Activated CD8-positive, alpha-beta memory T cell treated with anti-CD3 and anti-CD28 coated beads, Interleukin-2, amount 50 U/mL, for 1 hour (primary cell): ENCODE measurements around the gene ADCY7.
"Not testable (repeated sequence)": the region's sequence is repeated elsewhere in the genome, so short reads cannot be mapped to it uniquely, and the experiment has no call there.

Source experiments
- DNase-seq: peaks from one replicate; pipeline ENCODE4 v3.0.0-alpha.2; 2020; ENCODE audit errors: extremely low read depth

ADCY7 gene

GRCh38 chr16:50266337-50267091, at the start of gene ADCY7:
ADCY7 (plus strand) TSS chr16:50266551; CDS start chr16:50288180, 21,629 bp downstream.
- peak; percentile 74 for DNase-seq

DNA sequence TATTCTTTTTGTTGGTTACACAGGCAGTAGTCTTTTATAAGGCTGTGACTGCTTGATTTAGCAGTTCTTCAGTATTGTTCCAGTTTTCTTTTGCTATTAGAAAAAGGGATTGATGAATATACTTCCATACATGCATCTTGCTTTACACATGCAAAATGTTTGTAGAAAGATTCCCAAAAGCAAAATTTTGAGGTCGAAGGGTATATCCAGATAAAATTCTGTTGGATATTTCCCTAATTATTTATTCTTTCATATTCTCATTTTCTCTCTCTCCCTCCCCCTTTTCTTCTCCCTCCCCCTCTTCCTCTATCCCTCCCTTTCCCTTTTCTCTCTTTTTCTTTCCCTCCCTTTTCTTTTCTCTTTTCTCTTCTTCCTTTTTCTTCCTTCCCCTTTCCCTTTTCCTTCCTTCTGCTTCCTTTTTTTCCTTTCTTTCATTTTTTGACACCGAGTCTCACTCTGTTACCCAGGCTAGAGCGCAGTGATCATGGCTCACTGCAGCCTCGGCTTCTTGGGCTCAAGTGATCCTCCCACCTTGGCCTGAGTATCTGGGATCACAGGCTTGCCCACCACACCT, 46.9 kb upstream of the ADCY7 start:
- DNase-seq = no peak

DNA sequence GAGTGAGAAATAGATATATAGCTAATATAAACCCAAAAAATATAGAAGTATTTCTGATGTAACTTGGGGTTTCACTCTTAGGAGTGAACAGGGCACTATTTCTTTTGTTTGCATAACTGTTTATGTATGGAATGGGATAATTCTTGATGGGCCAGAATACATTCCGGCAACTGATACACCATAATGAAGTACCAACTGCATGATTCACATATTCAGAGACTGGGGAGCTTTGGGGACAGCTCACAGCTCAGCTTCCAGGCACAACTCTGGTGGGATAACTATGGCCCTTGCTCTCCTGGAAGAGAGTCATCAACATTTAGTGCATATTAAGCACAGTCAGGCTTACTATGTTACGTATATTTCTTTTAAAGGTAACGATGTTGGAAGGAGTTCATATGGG, 42.1 kb upstream of the ADCY7 start:
- no peak for DNase-seq

DNA sequence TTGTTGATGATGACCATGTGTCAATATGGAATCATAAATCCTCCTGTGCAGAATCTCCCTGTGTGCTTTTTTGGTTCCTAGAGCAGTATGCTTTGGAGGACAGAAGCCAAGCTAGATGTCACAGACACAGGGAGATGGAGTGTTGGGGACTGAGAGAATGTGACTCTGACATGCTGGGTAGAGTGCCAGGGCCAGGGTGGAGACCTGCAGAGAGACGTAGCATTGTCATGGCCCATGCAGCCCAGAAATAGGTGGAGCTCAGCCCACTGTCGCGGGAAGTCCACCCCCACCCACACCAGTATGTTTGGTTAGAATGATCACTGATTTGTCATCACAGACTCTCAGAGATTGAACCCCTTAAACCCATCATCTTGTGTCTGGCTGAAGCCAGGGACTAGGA, 39.2 kb upstream of the ADCY7 start:
- no peak for DNase-seq

GRCh38 chr16:50227665-50228064, 38.7 kb upstream of the ADCY7 start:
- DNase-seq = no peak

- DNase-seq = no peak
Observed at GRCh38 chr16:50228364-50228868, 37.9 kb upstream of the ADCY7 start.

DNA sequence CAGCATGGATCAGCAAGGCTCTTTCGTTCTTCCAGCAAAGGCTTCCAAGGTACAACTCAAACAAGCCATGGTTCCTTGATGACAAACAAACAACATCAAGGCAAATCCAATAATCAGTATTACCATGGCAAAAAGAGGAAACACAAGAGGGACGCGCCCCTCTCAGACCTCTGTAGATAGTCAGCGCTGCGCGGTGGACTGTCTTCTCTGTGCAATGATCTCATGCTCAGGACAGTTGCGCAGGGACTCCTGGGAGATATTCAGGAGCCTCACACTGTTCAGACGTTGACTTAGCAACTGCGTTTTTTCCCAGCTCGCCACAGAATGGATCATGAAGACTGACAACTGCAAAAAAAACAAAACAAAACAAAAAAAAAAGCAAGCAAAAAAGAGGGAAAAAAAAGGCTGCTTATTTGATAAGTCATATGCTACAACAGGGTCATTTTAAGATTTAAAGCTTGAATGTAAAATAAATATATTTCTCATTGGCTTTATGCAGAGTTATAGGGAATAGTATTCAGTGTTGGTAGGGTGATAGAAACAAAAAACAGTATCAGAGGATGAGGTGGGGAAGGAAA, 37.1 kb upstream of the ADCY7 start:
- DNase-seq = no peak

DNA sequence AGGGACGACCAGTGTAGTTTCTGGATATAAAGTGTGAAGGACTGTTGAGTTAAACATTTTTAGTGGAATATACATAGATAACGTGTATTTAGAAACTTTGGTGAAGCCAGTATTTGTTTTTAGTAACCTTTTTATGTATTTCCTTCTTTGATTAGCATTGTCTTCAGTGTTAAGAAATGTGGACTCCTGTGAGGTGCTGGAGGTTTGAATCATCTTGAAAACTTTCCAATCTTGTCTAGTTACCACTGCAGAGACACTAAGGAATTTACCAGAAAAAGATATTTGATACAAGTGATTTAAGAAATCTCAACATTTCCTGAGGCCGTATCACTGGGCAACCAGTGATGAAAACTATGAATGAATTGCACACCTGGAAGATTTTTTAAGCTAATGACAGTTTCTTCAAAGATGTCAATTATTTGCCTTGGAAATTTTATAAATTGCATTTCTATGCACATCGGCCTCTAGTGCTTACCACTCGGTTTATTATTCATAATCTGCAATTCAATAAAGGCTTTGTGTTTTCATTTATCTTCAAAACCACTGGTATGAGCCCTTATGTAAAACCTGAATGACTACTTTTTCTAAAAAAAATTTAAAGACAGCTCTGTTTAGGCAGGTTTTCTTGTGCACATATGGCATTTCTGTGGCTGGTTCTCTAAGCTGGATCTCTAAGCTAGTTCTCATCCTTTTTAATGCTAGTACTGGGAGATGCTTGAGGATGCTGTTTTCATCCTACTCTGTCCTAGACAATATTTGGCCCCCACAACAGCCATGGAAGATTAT, 31.4 kb upstream of the ADCY7 start:
- DNase-seq = no peak

GRCh38 chr16:50235581-50235980, 30.8 kb upstream of the ADCY7 start:
- no peak for DNase-seq

GRCh38 chr16:50238314-50238713, 28.0 kb upstream of the ADCY7 start:
- DNase-seq = no peak

DNA sequence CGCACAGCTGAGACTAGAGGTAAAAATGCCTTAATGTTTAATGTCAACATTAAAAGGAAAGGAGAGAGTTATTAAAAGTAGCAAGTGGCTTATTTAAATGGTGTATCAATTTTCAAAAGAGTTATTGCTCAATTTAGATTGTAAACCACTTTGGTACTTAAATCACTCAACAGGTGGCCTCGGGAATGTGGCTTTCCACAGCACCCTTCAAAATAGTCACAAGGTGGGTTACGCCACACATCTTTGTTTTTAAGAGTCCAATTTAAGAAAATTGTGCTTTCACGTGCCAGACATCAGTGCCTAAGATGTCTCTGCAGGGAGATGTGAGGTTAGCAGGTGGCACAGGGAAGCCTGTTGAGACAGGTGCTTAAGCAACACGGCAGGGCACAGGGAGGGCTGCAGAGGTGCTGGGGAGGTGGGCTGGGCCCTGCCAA, 27.5 kb upstream of the ADCY7 start:
- no peak for DNase-seq

- DNase-seq = not testable (repeated sequence)
Observed at GRCh38 chr16:50243024-50243423, 23.3 kb upstream of the ADCY7 start.

- DNase-seq = no peak
Observed at GRCh38 chr16:50244140-50244503, 22.2 kb upstream of the ADCY7 start.

DNA sequence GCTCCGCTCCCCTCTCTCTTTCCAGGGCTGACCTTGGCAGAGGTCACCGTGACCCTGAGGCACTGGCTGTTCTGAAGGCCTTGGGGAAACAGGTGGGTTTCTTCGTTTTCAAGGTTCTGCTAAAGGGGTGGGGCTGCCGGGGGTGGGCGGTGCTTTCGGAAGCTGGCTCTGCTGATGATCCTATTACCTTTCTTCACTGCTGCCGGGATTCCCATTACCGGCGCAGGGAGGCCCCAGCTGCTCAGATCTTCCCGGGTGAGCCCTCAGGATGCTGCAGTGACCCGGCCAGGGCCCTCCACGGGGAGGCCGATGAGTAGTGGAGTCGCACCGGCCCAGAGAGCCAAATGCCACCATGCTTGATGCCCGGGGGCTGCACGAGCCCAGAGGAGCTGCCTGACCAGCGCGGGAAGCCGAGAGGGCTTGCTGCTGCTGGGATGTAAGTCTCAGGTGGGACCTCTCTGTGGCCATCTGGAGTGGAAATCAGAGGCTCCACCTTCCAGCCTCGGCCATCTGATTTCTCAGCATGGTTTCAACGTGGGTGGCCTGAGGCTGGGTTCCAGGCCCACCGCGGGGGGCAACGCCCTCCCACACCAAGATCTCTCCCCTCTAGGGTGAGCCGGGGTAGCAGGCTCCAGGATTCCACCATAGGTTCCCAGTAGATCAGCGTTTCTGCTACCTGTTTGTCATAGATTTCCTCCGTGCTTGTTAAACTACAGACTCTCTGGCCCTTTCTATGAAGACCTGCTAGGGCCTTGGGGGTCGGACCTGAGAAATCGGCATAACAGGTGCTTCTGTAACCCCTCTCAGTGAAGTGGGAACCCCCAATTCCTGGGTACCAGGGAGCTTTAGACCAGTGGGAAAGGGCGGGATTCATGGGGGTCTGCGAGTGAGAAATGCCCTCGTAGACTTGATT, 21.6 kb upstream of the ADCY7 start:
- no peak for DNase-seq

DNA sequence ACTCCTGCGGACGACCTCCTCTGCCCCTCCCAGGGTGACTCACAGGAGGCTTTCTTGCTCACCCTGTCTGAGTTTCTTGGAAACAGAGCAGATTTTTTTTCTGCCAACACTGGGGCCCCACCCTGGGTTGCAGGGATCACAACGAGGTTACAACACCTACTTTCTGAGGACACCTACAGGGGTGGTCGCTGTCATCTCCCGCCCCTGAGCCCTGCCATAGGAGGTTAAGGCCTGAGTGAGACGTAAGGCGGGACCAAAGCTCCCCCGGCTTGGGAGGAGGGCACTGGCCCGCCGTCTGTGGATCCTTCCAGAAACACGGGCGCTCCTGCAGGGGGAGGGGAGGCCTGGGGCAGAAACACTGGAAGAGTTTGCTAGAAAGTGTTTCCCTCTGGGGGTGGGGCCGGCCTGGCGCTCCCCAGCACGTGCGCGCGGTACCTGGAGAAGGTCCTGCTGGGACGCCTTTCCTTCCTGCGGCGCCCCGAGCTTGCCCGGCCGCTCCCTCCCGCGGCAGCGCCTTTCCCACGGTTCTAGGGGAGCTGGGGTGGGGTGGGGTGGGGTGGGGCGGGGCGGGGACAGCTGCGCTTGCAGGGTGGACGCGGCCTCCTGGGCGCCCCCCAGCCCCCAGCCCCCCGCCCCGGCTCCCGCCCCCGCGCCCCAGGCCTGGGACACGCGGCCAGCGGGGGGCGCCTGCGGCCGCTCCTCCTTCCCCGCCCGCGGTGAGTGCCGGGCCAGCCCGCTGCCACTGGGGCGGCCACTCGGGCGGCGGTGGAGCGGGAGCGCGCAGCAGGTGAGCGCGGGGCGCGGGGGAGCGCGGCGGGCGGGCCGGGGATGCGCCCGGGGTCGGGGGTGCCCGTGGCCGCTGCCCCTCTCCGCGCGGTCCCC, 20.7 kb upstream of the ADCY7 start:
- DNase-seq = no peak

GRCh38 chr16:50246299-50247122, 19.8 kb upstream of the ADCY7 start:
- DNase-seq = no peak

DNA sequence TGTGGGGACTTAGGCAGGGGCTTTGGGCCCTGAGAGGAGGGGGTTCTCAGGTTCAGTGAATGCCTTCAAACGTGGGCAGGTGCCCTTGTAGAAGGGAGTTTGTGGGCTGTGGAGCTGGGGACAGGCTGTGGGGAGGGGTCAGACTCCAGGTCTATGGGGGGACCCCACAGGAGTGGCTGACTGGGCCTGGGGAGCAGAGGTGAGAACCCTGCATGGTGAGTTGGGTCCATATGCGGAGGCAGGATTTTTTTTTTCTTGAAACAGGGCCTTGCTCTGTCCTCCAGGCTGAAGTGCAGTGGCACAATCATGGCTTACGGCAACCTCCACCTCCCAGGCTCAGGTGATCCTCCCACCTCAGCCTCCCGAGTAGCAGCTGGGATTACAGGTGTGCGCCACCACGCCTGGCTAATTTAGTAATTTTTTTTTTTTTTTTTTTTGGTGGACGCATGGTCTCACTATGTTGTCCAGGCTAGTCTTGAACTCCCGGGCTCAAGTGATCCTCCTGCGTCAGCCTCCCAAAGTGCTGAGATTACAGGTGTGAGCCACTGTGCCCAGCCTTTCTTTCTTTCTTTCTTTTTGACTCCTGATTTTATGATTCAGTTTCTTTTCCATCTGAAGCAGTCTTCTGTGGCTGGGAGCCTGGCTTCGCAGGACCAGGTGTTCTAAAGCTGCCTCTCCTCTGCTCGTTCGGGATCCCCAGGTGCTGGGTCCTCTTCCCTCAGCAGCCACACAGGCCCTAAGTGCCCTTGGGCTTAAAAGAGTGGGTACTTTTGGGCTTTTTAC, 19.0 kb upstream of the ADCY7 start:
- no peak for DNase-seq

DNA sequence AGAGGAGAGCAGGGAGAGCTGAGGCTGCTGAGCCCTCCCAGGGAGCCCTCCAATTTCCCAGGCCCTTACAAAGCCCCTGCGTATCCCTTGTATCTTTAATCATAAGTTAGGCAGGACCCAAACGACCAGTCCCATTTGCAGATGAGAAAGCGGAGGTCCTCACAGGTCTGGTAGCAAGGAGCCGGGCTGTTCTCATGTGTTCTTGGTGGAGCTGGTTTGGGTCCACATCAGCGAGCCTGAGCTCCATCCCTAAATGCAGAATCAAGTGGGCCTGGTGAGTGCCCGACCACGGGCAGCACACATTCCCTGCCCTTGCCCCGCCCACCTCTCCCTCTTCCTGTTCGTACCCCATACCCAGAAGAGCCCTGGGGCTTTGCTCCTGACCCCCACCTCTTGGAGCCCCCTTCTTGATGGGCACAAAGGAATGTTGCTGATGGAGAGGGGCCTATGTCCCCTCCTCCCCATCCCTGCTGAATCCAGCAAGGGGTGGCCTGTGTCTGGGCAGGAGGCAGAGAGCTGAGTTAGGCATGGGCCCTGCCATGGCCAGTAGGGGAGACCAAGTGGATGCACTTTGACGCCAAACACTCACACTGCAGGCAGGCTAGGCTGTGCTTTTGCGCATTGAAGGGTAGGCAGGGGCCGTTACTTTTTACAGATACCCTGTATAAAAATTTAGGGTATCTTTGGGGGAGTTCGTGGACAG, 18.3 kb upstream of the ADCY7 start:
- DNase-seq = no peak
